KMS-11 (cell line): ENCODE data around the gene PIGK.

Experiments used
- H2AFZ ChIP-seq: fragments of 200-600 bp; sonication (generic); 2 replicates; pipeline ENCODE4 v1.6.1; 2016; ENCODE audit warnings: antibody characterized with exemption, mixed run types, low read depth
- H3K27ac ChIP-seq: fragments of 200-600 bp; sonication (generic); 2 replicates; pipeline ENCODE4 v1.6.1; 2016; ENCODE audit warnings: mild to moderate bottlenecking, mixed run types
- H3K27me3 ChIP-seq: fragments of 200-600 bp; sonication (generic); 2 replicates; pipeline ENCODE4 v1.6.1; 2017; ENCODE audit warnings: mild to moderate bottlenecking, low read depth, mixed run types, moderate library complexity; ENCODE audit not compliant: insufficient read depth
- H3K36me3 ChIP-seq: fragments of 200-600 bp; sonication (generic); 2 replicates; pipeline ENCODE4 v1.6.1; 2017; ENCODE audit warnings: mild to moderate bottlenecking, mixed run types; ENCODE audit not compliant: insufficient read depth
- H3K4me1 ChIP-seq: fragments of 200-600 bp; sonication (generic); 2 replicates; pipeline ENCODE4 v1.6.1; 2016; ENCODE audit warnings: mild to moderate bottlenecking, low read depth, mixed run types; ENCODE audit not compliant: poor library complexity, severe bottlenecking
- H3K4me2 ChIP-seq: fragments of 200-600 bp; sonication (generic); 2 replicates; pipeline ENCODE4 v1.7.0; 2016; ENCODE audit warnings: mild to moderate bottlenecking, mixed run types
- H3K4me3 ChIP-seq: fragments of 200-600 bp; sonication (generic); IDR thresholded peaks from 2 replicates; pipeline ENCODE4 v1.6.1; 2017; ENCODE audit warnings: low read depth, low read length, mixed read lengths; ENCODE audit not compliant: insufficient read depth
- H3K79me2 ChIP-seq: fragments of 200-600 bp; sonication (generic); 2 replicates; pipeline ENCODE4 v1.6.1; 2016; ENCODE audit warnings: low read depth, mixed run types; ENCODE audit not compliant: insufficient read depth
- H3K9ac ChIP-seq: fragments of 200-600 bp; sonication (generic); 2 replicates; pipeline ENCODE4 v1.6.1; 2016; ENCODE audit warnings: mild to moderate bottlenecking, mixed run types
- H4K20me1 ChIP-seq: fragments of 200-600 bp; sonication (generic); 2 replicates; pipeline ENCODE4 v1.6.1; 2016; ENCODE audit warnings: mild to moderate bottlenecking, mixed run types; ENCODE audit not compliant: insufficient read depth
- TF ChIP-seq, protein P1 (sequence below): fragments of 200-600 bp; sonication (generic); conservative IDR thresholded peaks from 2 replicates; pipeline ENCODE4 v1.6.1; 2017; ENCODE audit warnings: low read depth, mild to moderate bottlenecking, antibody characterized with exemption, low read length, moderate library complexity, mixed read lengths

PIGK gene

DNA sequence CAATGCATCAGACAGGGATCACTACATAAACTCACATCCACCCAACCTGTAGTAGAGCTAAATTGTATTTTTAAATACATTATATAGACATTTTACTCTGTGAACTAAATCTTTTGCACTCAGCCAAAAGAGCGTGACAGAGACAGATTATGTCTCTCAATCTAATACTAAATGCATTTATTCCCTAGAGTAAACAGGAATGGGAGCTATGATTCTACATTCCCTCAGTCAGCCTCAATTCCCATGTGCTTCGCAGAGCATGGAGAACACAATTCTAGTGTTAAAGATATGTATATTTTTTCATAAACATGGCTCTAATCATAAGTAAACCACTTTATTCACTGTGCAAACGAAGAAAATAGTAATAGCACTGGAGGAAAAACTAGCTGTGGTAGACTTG lies 16.5 kb downstream of the PIGK start:
- H3K79me2 ChIP-seq = no peaks in the 10 kb centered on the region
- H3K27ac ChIP-seq = no peak overlapping the region
- no peak overlapping the region for H3K9ac ChIP-seq
- no peak overlapping the region for H3K4me2 ChIP-seq
- H3K36me3 ChIP-seq = no peaks in the 10 kb centered on the region; the same call in 1 of the 2 replicates
- H3K4me1 ChIP-seq = no peaks in the 10 kb centered on the region
- no peaks in the 10 kb centered on the region for H4K20me1 ChIP-seq
- TF ChIP-seq, protein P1, sequence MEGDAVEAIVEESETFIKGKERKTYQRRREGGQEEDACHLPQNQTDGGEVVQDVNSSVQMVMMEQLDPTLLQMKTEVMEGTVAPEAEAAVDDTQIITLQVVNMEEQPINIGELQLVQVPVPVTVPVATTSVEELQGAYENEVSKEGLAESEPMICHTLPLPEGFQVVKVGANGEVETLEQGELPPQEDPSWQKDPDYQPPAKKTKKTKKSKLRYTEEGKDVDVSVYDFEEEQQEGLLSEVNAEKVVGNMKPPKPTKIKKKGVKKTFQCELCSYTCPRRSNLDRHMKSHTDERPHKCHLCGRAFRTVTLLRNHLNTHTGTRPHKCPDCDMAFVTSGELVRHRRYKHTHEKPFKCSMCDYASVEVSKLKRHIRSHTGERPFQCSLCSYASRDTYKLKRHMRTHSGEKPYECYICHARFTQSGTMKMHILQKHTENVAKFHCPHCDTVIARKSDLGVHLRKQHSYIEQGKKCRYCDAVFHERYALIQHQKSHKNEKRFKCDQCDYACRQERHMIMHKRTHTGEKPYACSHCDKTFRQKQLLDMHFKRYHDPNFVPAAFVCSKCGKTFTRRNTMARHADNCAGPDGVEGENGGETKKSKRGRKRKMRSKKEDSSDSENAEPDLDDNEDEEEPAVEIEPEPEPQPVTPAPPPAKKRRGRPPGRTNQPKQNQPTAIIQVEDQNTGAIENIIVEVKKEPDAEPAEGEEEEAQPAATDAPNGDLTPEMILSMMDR = no peak
- no peak overlapping the region for H3K4me3 ChIP-seq
- H2AFZ ChIP-seq = no peak overlapping the region
- H3K27me3 ChIP-seq = no peaks in the 10 kb centered on the region

DNA sequence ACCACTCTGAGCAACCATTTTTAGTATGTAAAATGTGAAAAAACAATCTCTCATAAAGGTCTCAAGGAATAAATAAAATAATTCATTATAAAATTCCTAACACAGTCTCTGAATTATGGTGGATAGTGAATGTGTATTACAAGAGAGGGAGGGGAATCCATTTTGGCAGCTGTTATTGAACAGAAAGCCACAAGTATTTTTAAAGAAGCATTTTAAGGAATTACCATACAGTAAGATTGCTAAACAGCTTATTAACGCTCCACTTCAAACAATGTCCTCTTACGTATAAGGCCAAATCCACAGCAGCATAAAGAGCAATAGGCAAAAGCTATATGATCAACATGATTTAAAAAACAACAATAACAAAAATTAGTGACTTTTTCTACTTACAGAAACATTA lies 18.4 kb downstream of the PIGK start:
- Histone ChIP-seq H2AFZ (no peak overlapping the region), H3K36me3 (no peaks in the 10 kb centered on the region), H4K20me1 (no peaks in the 10 kb centered on the region), H3K9ac (no peak overlapping the region), H3K27ac (no peak overlapping the region), H3K4me3 (no peak overlapping the region), H3K4me2 (no peak overlapping the region), H3K79me2 (no peaks in the 10 kb centered on the region), H3K4me1 (no peaks in the 10 kb centered on the region), H3K27me3 (no peaks in the 10 kb centered on the region)
- TF ChIP-seq, protein P1 = no peak

DNA sequence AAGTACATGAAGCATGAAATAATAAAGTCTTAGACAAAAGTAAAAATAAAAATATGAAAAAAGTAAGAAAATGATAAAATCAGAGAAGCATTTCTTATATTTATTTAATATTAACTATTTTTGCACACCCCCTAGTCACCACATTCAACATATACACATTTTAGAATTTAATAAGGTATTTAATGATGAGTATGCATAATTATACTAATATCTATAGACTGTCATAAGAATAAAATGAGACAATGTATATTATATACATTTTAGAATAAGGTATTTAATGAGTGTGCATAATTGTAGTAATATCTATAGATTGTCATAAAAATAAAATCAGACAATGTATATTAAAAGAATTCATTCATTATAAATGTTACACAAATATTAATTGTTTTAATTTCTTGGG lies 18.9 kb downstream of the PIGK start:
- Histone ChIP-seq H2AFZ (no peak overlapping the region), H3K36me3 (no peaks in the 10 kb centered on the region), H3K79me2 (no peaks in the 10 kb centered on the region), H3K27ac (no peak overlapping the region), H3K4me1 (no peaks in the 10 kb centered on the region), H3K9ac (no peak overlapping the region), H3K4me3 (no peak overlapping the region), H3K27me3 (no peaks in the 10 kb centered on the region), H3K4me2 (no peak overlapping the region), H4K20me1 (no peaks in the 10 kb centered on the region)
- TF ChIP-seq, protein P1 = no peak

DNA sequence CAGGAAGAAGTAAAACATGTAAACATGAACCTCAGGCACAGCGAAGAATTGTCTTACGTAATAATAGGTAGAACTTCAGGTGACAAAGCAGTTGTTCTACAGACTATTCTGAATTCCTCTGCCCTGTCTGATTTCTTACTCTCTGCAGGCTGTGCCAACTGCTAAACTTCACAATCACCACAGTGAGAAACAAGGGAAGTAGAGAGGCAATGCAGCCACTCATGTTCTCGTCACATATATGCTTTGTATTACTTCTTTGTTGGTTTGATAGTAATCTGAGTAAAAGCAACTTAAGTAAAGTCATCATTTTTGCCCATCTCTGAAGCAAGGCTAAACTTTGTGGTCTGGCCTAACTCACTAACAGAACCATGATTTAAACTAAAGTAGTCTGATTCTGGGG lies 21.9 kb downstream of the PIGK start:
- no peaks in the 10 kb centered on the region for H3K27me3 ChIP-seq
- no peaks in the 10 kb centered on the region for H3K79me2 ChIP-seq
- H3K27ac ChIP-seq = no peak overlapping the region
- no peaks in the 10 kb centered on the region for H3K36me3 ChIP-seq
- no peak overlapping the region for H3K9ac ChIP-seq
- TF ChIP-seq, protein P1 = no peak
- no peaks in the 10 kb centered on the region for H4K20me1 ChIP-seq
- H2AFZ ChIP-seq = no peak overlapping the region
- H3K4me2 ChIP-seq = no peak overlapping the region
- no peaks in the 10 kb centered on the region for H3K4me1 ChIP-seq
- H3K4me3 ChIP-seq = no peak overlapping the region
